Esophagus muscularis mucosa (tissue), 3 donors: Measurements from ENCODE around the gene HOMER3.
A peak's percentile ranks its signal among the peaks of the same experiment; 100 is the strongest.

ENCODE experiments used
- CTCF ChIP-seq, 3 experiments: fragments of 200-600 bp in 2 of 3; fragments of 450-650 bp in 1 of 3; sonication (generic) in 2 of 3; IDR thresholded peaks; one replicate each; pipeline ENCODE4 v1.5.1; 2017 to 2019; ENCODE audit warnings: antibody characterized with exemption in 3 of 3, mild to moderate bottlenecking in 2 of 3, moderate library complexity in 1 of 3
- POLR2A ChIP-seq: fragments of 450-650 bp; IDR thresholded peaks from one replicate; pipeline ENCODE4 v1.6.1; 2017; ENCODE audit warnings: antibody characterized with exemption, moderate library complexity, mild to moderate bottlenecking, low read depth

DNA sequence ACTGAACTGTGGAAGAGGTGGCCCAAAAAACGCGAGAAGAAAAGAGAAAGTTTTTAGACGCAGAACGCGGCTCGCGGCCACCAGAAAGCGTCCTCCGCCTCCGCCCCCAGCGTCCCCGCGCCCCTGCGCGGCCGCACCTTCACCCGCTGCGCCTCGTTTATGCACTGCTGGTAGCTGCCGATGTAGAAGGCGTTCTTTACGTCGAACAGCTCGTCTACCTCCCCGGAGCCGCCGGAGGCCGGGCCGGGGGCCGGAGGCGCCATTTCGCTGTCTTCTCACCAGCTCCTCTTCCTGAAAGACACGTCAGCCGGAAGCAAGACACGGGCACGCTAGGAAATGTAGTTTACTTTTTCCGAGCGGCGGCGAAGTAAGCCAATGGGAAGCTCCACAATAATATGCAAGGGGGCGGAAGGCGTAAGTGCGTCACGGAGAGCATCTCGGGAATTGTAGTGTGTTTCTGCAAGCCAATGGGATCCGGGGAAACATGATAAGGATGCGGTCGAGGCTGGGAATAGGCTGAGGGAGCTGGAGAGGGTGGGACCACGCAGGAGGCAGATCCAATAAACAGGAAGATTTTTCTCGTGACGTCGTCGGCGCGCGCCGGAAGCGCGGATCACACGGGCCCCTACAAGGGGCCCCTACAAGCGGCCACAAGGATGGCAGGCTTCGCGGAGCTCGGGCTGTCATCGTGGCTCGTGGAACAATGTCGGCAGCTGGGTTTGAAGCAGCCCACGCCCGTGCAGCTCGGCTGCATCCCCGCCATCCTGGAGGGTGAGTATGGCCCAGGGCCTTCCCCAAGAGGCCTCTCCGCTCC lies 21.7 kb downstream of the HOMER3 start, which contains the start of the genes COPE and DDX49:
- peak in 2 of 3 experiments; percentile 20 to 33 for TF ChIP-seq CTCF (IDR thresholded peaks at IDR 0.05)
- TF ChIP-seq POLR2A, result peak; percentile 79
